Caki2 (cell line): ENCODE data around the gene MORC1. TPM values are rescaled to one million over a fixed set of nuclear protein-coding genes. Genes with fewer than 3 reads are reported as not detected.
"Not testable (repeated sequence)": the region's sequence is repeated elsewhere in the genome, so short reads cannot be mapped to it uniquely, and the experiment has no call there.

Source experiments
- DNase-seq: peaks from one replicate; pipeline ENCODE4 v3.0.0-alpha.2; 2015; ENCODE audit warnings: low read depth
- in situ Hi-C: cut with HindIII; loops from 2 replicates; pipeline ENCODE4 v1.10.0; 2016; ENCODE audit warnings: low sequenced_read_pairs, low pct_unique_long_range_greater_than_20kb, mixed read lengths
- total RNA-seq: library from RNA; depleted of rRNA; stranded (reverse); fragments of >200 nt; shearing (Covaris generic); gene quantifications from 2 replicates; pipeline ENCODE4 v1.2.3, GENCODE V29; 2014; ENCODE audit warnings: low replicate concordance

The MORC1 gene
- total RNA-seq, 1 experiment from 2014 or later, result not detected

DNA sequence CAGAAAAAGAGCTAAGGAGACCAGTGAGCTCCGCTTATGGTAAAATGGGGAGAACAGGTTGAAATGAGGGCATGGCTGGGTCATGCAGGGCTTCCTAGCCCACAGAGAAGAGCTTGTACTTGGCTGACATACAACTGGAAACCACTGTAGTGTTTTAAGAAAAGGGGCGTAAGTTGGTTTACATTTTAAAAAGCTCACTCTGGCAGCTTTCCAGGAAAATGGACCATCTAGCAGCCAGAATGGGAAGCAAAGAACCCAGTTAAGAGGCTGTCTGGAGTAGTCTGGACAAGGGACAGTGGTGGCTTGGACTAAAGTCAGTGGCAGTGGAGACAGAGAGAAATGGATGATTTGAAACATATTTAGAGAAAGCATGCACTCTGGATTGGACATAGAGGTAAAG lies 1.9 kb downstream of the MORC1 start:
- no peak for DNase-seq
- in situ Hi-C loops, result no loop called here

GRCh38 chr3:109115451-109115850 lies 2.5 kb downstream of the MORC1 start:
- no peak for DNase-seq
- in situ Hi-C loops, result no loop called here

DNA sequence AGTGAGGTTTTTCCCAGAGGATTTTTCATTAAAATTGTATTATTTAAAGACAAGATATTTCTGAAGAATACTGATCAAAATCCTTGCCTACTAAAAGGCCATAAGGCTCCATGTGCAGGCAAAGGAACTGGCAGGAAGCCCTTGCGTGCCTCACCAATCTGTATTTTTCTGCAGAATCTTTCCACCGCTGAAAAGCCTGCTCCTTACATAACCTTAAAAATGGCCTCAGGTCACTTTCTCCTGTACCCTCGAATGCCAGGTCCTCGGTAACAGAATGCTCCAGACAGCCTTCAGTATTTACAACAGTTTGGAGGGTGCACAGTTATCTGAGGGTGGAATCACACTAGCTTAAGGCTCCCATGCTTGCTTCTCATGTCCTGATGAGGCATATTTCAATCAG lies 3.2 kb downstream of the MORC1 start:
- in situ Hi-C loops, result no loop called here
- no peak for DNase-seq

- DNase-seq, result no peak
- in situ Hi-C loops, result no loop called here
These were observed 4.8 kb downstream of the MORC1 start for GRCh38 chr3:109112946-109113760.

- no peak for DNase-seq
- in situ Hi-C loops, result no loop called here
These were observed 8.4 kb downstream of the MORC1 start for GRCh38 chr3:109109574-109109973.

DNA sequence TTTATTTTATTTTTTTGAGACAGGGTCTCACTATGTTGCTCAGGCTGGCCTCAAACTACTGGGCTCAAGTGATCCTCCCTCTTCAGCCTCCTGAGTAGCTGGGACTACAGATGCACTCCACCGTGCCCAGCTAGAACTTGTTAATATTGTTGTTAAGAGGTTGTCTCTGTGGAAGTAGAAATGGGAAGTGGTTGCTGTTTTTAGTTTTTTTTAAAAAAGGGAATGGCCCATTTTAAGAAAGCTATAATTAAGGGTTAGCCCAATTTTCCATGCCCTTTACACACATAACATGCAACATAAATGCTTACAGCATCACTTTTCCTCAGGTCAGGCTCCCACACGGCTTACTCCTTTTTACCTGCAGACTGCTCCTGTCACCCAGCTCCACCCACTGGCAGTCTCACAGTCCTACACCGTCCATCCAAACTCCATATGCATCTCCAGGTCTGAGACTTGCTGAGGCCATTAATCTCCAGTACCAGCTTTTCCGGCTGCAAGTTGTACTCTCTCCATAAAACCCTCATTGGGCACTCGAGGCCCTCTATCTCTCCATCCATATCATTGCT lies 19.8 kb downstream of the MORC1 start:
- DNase-seq, result no peak
- in situ Hi-C loops, result no loop called here

DNA sequence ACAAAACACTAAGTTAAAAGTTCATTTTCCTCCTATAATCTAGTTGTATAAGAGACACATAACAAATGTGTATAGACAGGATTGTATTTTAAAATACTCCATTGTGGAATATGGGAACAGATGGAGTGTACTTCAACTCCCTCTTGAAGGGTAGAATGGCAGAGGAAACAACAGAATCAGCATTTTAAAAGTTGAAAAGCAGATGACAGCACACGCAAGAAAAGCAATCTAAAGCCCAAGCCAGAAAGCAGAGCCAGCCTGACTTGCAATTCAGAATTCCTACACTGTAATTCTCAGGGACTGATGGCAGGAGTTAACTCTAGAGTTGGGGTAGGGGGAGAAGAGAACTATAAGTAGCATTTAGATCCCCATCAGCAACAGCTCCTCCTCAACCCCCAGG lies 22.8 kb downstream of the MORC1 start:
- DNase-seq, result no peak
- in situ Hi-C loops, result no loop called here

GRCh38 chr3:109093561-109093960 lies 24.4 kb downstream of the MORC1 start:
- in situ Hi-C loops, result no loop called here
- no peak for DNase-seq

DNA sequence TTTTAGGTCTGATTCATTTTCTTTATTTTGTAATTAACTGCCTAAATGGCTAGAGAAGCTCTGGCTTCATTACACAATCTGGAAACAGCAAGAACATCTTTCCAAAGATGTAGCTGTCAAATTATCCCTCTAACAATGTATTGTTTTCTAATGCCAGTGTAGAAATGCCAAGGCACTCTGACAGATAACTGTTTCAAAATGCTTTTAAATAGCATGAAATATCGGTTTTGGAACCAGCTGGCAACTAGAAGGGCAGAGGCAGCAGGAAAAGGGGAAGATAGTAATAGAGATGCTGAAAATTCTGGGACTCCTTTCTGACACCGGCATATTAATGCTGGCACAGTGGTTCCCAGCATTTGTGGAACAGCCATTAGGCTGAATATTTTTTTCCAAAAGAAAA lies 26.1 kb downstream of the MORC1 start:
- DNase-seq, result no peak
- in situ Hi-C loops, result no loop called here

DNA sequence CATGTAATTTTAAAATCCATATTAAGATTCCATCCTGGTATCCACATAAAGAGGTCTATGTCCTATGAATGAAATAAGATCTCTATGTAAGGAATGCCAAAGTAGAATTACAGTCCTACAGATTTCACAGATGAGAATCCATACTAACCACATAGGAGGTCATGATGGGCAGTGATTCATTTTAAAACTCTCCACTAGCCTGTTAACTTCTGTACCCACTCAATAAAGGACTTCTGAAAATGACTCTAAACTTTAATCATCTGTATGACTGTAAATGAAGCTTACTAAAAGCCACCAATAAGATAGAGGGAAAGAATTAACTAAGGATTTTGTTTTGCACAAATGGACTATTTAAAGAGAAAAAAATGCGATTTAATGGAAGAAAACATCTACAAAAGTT lies 28.7 kb downstream of the MORC1 start:
- in situ Hi-C loops, result no loop called here
- no peak for DNase-seq

GRCh38 chr3:109081746-109082510 lies 36.0 kb downstream of the MORC1 start:
- in situ Hi-C loops, result no loop called here
- peak; percentile 72 for DNase-seq

- DNase-seq, in situ Hi-C loops: not testable (repeated sequence)
These were observed 37.8 kb downstream of the MORC1 start for GRCh38 chr3:109080090-109080489.

GRCh38 chr3:109073116-109073515 lies 44.8 kb downstream of the MORC1 start:
- in situ Hi-C loops, result no loop called here
- no peak for DNase-seq

DNA sequence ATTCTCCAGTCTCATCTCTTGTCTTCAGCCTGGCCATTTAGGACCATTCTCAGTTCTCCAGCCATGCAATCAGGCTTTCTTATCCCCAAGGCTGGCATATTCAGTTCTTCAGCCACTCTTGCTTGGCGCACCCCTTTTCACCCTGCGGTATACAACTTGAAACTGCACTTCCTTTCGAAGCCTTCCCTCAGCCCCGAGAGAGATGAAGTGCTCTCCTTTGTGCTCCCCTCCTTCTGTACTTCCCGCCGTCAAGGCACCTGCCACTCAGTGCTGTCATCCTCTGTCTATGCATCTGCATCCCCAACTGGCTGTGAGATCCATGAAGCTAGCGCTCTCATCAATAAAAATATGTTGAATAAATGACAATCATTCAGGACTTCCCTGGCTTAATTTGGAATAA lies 45.7 kb downstream of the MORC1 start:
- DNase-seq, result no peak
- in situ Hi-C loops, result no loop called here

- no peak for DNase-seq
- in situ Hi-C loops, result no loop called here
These were observed 46.4 kb downstream of the MORC1 start for GRCh38 chr3:109071350-109072142.

GRCh38 chr3:109070211-109070610 lies 47.7 kb downstream of the MORC1 start:
- DNase-seq, result no peak
- in situ Hi-C loops, result no loop called here

DNA sequence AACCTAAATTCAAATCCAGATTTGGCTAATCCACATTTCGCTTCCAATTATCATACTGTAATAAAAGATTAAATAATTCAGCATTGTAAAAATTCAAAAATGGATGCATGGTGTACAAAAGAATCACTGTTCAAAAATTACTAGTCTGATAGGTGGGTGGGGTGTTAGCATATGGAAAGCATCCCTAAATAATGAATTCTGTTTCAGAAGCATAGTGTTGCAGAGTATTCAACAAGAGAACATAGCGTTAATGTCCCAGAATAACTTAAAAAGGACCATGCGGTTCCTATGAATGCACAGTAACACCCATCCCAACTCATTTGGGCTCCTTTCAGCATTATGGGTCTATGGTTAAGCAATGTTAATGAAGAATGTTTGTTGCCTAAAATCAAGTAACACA lies 51.1 kb downstream of the MORC1 start:
- no peak for DNase-seq
- in situ Hi-C loops, result no loop called here

DNA sequence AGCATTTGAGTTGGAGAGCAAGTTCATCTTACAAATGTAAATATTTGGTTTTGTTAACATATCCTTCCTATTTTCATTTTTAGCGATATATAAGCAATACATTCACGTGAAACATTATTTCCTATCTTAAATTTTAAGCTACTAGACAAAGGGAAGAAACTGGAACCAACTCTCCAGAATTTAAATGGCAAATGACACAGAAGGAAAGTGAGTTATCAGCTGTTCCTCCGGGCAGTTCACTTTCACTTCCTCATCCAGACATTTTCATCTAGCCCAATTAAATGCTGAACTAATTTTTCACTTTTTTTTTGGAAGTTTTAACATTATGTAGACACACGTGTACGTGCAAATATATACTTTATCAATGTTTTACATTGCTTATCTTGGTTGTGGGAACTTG lies 58.7 kb downstream of the MORC1 start:
- in situ Hi-C loops, result no loop called here
- no peak for DNase-seq

DNA sequence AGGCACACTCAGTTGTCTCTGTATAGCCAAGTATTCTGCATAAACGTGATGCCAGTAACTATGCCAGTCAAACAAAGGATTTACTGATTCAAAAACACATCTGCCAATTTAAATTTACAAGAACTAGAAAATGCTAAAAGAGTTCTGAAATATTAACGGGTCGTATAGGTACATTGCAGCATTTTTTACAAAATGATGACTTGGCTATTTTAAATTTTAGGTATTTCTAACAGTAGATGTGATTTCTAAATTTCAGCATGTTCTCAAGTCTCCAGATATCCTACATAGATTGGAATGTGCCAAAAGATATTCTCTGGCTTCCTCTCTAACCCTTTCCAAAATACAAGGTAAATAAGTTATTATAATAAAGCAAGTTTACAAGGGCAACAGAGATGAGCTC lies 60.3 kb downstream of the MORC1 start:
- no peak for DNase-seq
- in situ Hi-C loops, result no loop called here
